SU-DHL-6 (cell line): ENCODE measurements around the gene GJC2.

Experiments used
- EZH2phosphoT487 ChIP-seq: fragments of 200-600 bp; sonication (generic), shearing (Covaris generic); conservative IDR thresholded peaks from 2 replicates; pipeline ENCODE4 v1.6.1; 2018; ENCODE audit warnings: mild to moderate bottlenecking, antibody characterized with exemption, low read length, moderate library complexity, mixed read lengths
- TF ChIP-seq, protein P1 (sequence below): fragments of 200-600 bp; sonication (generic); IDR thresholded peaks from one replicate; pipeline ENCODE4 v1.5.1; 2017; ENCODE audit warnings: antibody characterized with exemption, mild to moderate bottlenecking, low read length, moderate library complexity; ENCODE audit not compliant: insufficient read depth, poor library complexity, severe bottlenecking

DNA sequence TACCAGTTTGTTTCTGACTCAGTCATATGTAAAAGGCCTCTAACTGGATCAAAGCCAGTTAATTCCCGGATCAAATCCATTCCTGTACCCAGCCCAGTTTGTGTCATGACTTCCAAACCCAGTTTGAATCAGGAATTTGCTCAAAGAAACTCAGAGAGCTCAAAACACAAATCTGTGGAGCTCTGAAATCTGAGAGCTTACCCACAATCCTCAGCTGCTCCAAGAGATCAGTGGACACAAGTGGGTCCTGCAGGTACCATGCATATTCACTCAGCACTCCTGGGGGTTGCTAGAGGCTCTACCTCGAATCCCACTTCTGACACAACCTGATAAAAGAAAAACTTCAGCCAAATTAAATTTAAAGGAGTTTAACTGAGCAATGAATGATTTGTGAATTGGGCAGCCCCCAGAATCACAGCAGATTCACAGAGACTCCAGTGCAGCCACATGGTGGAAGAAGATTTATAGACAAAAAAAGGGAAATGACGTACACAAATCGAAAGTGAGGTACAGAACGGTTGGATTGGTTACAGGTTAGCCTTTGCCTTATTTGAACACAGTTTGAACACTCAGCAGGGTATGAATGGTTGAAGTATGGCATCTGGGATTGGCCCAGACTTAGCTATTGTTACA, 28.8 kb upstream of the GJC2 start:
- TF ChIP-seq, protein P1, sequence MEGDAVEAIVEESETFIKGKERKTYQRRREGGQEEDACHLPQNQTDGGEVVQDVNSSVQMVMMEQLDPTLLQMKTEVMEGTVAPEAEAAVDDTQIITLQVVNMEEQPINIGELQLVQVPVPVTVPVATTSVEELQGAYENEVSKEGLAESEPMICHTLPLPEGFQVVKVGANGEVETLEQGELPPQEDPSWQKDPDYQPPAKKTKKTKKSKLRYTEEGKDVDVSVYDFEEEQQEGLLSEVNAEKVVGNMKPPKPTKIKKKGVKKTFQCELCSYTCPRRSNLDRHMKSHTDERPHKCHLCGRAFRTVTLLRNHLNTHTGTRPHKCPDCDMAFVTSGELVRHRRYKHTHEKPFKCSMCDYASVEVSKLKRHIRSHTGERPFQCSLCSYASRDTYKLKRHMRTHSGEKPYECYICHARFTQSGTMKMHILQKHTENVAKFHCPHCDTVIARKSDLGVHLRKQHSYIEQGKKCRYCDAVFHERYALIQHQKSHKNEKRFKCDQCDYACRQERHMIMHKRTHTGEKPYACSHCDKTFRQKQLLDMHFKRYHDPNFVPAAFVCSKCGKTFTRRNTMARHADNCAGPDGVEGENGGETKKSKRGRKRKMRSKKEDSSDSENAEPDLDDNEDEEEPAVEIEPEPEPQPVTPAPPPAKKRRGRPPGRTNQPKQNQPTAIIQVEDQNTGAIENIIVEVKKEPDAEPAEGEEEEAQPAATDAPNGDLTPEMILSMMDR, result no peak
- no peak for TF ChIP-seq EZH2phosphoT487
